HUES48 (cell line): Measurements from ENCODE around the gene RAB29.
"Not testable (repeated sequence)": the region's sequence is repeated elsewhere in the genome, so short reads cannot be mapped to it uniquely, and the experiment has no call there.

Experiments used
- H3K27ac ChIP-seq: one replicate; pipeline ENCODE4 v1.7.0; 2013; ENCODE audit warnings: low read depth, low read length, inconsistent platforms
- H3K27me3 ChIP-seq: 2 replicates; pipeline ENCODE4 v1.6.1; 2013; ENCODE audit warnings: mild to moderate bottlenecking, low read length; ENCODE audit not compliant: control insufficient read depth, insufficient read depth
- H3K36me3 ChIP-seq: 2 replicates; pipeline ENCODE4 v1.6.1; 2013; ENCODE audit warnings: low read length; ENCODE audit not compliant: control insufficient read depth, insufficient read depth
- H3K4me1 ChIP-seq: 2 replicates; pipeline ENCODE4 v1.6.1; 2013; ENCODE audit warnings: mild to moderate bottlenecking, low read length; ENCODE audit not compliant: control insufficient read depth, insufficient read depth
- H3K4me3 ChIP-seq: 2 replicates; pipeline ENCODE4 v1.5.1; 2013; ENCODE audit warnings: mild to moderate bottlenecking, low read depth, low read length
- H3K9ac ChIP-seq: 2 replicates; pipeline ENCODE4 v1.6.1; 2013; ENCODE audit warnings: mild to moderate bottlenecking, low read depth, low read length, moderate library complexity
- H3K9me3 ChIP-seq: 2 replicates; pipeline ENCODE4 v1.6.1; 2013; ENCODE audit warnings: low read length; ENCODE audit not compliant: control insufficient read depth, insufficient read depth

Gene RAB29

GRCh38 chr1:205743977-205744376, 31.3 kb downstream of the RAB29 start:
- peaks cover 42% of the 10 kb centered on the region for H3K4me1 ChIP-seq
- peak overlapping the region; percentile 16 for H3K27ac ChIP-seq
- H3K36me3 ChIP-seq: peaks cover 34% of the 10 kb centered on the region

GRCh38 chr1:205741681-205742080, 33.6 kb downstream of the RAB29 start:
- peaks cover 29% of the 10 kb centered on the region for H3K36me3 ChIP-seq
- H3K4me1 ChIP-seq: peaks cover 27% of the 10 kb centered on the region
- H3K4me3 ChIP-seq: no peak overlapping the region
- H3K27me3 ChIP-seq: no peaks in the 10 kb centered on the region
- no peak overlapping the region for H3K9ac ChIP-seq
- no peaks in the 10 kb centered on the region for H3K9me3 ChIP-seq
- H3K27ac ChIP-seq: no peak overlapping the region

More at GRCh38 chr1:205743977-205744376, 31.3 kb downstream of the RAB29 start:
- H3K9me3 ChIP-seq: no peaks in the 10 kb centered on the region
- H3K27me3 ChIP-seq: no peaks in the 10 kb centered on the region
- peak overlapping the region; percentile 30; the same call in 1 of the 2 replicates for H3K4me3 ChIP-seq
- H3K9ac ChIP-seq: no peak overlapping the region

GRCh38 chr1:205739348-205740160, 35.7 kb downstream of the RAB29 start:
- Histone ChIP-seq H3K9me3 (no peaks in the 10 kb centered on the region), H3K27me3 (no peaks in the 10 kb centered on the region), H3K4me1 (peaks cover 18% of the 10 kb centered on the region), H3K4me3 (no peak overlapping the region), H3K36me3 (peaks cover 41% of the 10 kb centered on the region), H3K9ac (no peak overlapping the region), H3K27ac (no peak overlapping the region)

GRCh38 chr1:205735218-205735617, 40.1 kb downstream of the RAB29 start:
- Histone ChIP-seq H3K4me3 (no peak overlapping the region), H3K27me3 (no peaks in the 10 kb centered on the region), H3K36me3 (peaks cover 53% of the 10 kb centered on the region)

GRCh38 chr1:205733438-205734175, 41.7 kb downstream of the RAB29 start:
- H3K27ac ChIP-seq: no peak overlapping the region
- H3K4me3 ChIP-seq: no peak overlapping the region
- H3K9me3 ChIP-seq: no peaks in the 10 kb centered on the region
- no peaks in the 10 kb centered on the region for H3K4me1 ChIP-seq
- H3K9ac ChIP-seq: no peak overlapping the region
- H3K36me3 ChIP-seq: peaks cover 50% of the 10 kb centered on the region
- no peaks in the 10 kb centered on the region for H3K27me3 ChIP-seq

More at GRCh38 chr1:205735218-205735617, 40.1 kb downstream of the RAB29 start:
- no peak overlapping the region for H3K27ac ChIP-seq
- no peak overlapping the region for H3K9ac ChIP-seq
- no peaks in the 10 kb centered on the region for H3K4me1 ChIP-seq
- no peaks in the 10 kb centered on the region for H3K9me3 ChIP-seq

GRCh38 chr1:205729945-205730610, 45.2 kb downstream of the RAB29 start:
- H3K27me3 ChIP-seq: no peaks in the 10 kb centered on the region
- no peaks in the 10 kb centered on the region for H3K9me3 ChIP-seq
- H3K9ac ChIP-seq: no peak overlapping the region
- no peak overlapping the region for H3K27ac ChIP-seq
- peaks cover 60% of the 10 kb centered on the region for H3K36me3 ChIP-seq
- no peaks in the 10 kb centered on the region for H3K4me1 ChIP-seq
- H3K4me3 ChIP-seq: no peak overlapping the region

GRCh38 chr1:205726619-205727125, 48.6 kb downstream of the RAB29 start:
- Histone ChIP-seq H3K27me3 (no peaks in the 10 kb centered on the region), H3K36me3 (peaks cover 78% of the 10 kb centered on the region), H3K9ac (no peak overlapping the region), H3K9me3 (no peaks in the 10 kb centered on the region), H3K4me3 (no peak overlapping the region), H3K27ac (no peak overlapping the region), H3K4me1 (no peaks in the 10 kb centered on the region)

GRCh38 chr1:205725514-205725913, 49.8 kb downstream of the RAB29 start:
- Histone ChIP-seq H3K4me3 (no peak overlapping the region), H3K27ac (no peak overlapping the region), H3K9ac (no peak overlapping the region), H3K36me3 (peaks cover 81% of the 10 kb centered on the region), H3K4me1 (no peaks in the 10 kb centered on the region), H3K27me3 (no peaks in the 10 kb centered on the region), H3K9me3 (no peaks in the 10 kb centered on the region)

- H3K9ac ChIP-seq, H3K4me1 ChIP-seq, H3K27me3 ChIP-seq, H3K9me3 ChIP-seq, H3K4me3 ChIP-seq, H3K27ac ChIP-seq: not testable (repeated sequence)
- H3K36me3 ChIP-seq: peaks cover 96% of the 10 kb centered on the region
Measured at GRCh38 chr1:205720740-205721139, 54.5 kb downstream of the RAB29 start.

- Histone ChIP-seq H3K27me3 (no peaks in the 10 kb centered on the region), H3K4me3 (no peak overlapping the region), H3K27ac (no peak overlapping the region), H3K36me3 (peaks cover 96% of the 10 kb centered on the region), H3K4me1 (peaks cover 10% of the 10 kb centered on the region), H3K9ac (no peak overlapping the region), H3K9me3 (no peaks in the 10 kb centered on the region)
Measured at GRCh38 chr1:205719762-205720161, 55.5 kb downstream of the RAB29 start.
